Ascending aorta (tissue), 2 donors: Measurements from ENCODE around the gene SEZ6. TPM values are rescaled to one million over a fixed set of nuclear protein-coding genes. Genes with fewer than 3 reads are reported as not detected.

Source experiments
- DNase-seq, 2 donors: peaks; one replicate each; pipeline ENCODE4 v3.0.0-alpha.2; 2019; ENCODE audit warnings: low spot score in 2 of 2
- H3K27ac ChIP-seq, 2 donors: fragments of 200-600 bp; sonication (generic); one replicate each; pipeline ENCODE4 v1.5.1; 2016 to 2017; ENCODE audit warnings: mild to moderate bottlenecking in 1 of 2
- H3K27me3 ChIP-seq: fragments of 200-600 bp; sonication (generic); one replicate; pipeline ENCODE4 v1.5.1; 2017
- H3K36me3 ChIP-seq, 2 donors: fragments of 200-600 bp; sonication (generic); one replicate each; pipeline ENCODE4 v1.5.1; 2016
- H3K4me1 ChIP-seq, 2 donors: fragments of 200-600 bp; sonication (generic); one replicate each; pipeline ENCODE4 v1.5.1; 2016 to 2017; ENCODE audit warnings: mild to moderate bottlenecking in 1 of 2
- H3K4me3 ChIP-seq, 2 donors: fragments of 200-600 bp; sonication (generic); one replicate each; pipeline ENCODE4 v1.5.1; 2016 to 2017; ENCODE audit warnings: mild to moderate bottlenecking in 1 of 2
- H3K9me3 ChIP-seq, 2 donors: fragments of 200-600 bp; sonication (generic); one replicate each; pipeline ENCODE4 v1.5.1; 2016
- intact Hi-C: fragments of 100-400 bp; cut with DNase I; formaldehyde crosslinking; loops from one replicate; pipeline ENCODE4 v1.15.1; 2023
- total RNA-seq: library from RNA; depleted of rRNA; stranded (reverse); fragments of >200 nt; gene quantifications from one replicate; pipeline ENCODE4 v1.1.0, GENCODE V29; 2016
- TF ChIP-seq, protein P1 (sequence below), 3 experiments: fragments of 200-600 bp in 2 of 3; fragments of 450-650 bp in 1 of 3; sonication (generic) in 2 of 3; IDR thresholded peaks; one replicate each; pipeline ENCODE4 v1.5.1; 2016 to 2019; ENCODE audit warnings: antibody characterized with exemption in 3 of 3, mild to moderate bottlenecking in 1 of 3, moderate library complexity in 1 of 3

The SEZ6 gene
- total RNA-seq, 1 donor from 2014 or later, result not detected

DNA sequence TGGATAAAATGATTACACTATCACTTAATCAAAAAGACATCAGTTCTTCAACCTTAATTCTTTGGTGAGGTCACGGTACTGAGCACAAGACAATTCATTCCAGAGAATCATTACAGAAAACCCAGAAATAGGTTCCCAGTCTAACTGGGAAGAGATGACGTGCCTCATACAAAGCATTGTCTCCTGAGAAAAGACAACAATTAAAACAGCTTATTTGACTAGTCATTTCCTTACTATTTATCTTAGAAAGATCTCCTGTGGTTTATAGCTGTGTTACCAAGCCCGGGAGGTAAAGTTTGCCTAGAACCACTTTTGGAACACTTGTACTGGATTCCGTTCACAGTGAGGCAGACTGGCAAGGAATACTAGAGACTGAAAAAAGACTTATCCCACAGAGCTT, 59.6 kb downstream of the SEZ6 start:
- intact Hi-C loops, result no loop called here
- TF ChIP-seq, protein P1, sequence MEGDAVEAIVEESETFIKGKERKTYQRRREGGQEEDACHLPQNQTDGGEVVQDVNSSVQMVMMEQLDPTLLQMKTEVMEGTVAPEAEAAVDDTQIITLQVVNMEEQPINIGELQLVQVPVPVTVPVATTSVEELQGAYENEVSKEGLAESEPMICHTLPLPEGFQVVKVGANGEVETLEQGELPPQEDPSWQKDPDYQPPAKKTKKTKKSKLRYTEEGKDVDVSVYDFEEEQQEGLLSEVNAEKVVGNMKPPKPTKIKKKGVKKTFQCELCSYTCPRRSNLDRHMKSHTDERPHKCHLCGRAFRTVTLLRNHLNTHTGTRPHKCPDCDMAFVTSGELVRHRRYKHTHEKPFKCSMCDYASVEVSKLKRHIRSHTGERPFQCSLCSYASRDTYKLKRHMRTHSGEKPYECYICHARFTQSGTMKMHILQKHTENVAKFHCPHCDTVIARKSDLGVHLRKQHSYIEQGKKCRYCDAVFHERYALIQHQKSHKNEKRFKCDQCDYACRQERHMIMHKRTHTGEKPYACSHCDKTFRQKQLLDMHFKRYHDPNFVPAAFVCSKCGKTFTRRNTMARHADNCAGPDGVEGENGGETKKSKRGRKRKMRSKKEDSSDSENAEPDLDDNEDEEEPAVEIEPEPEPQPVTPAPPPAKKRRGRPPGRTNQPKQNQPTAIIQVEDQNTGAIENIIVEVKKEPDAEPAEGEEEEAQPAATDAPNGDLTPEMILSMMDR (IDR thresholded peaks at IDR 0.05), result no peak
- DNase-seq, result no peak
- Histone ChIP-seq H3K4me1 (peaks cover 9 to 43% of the 10 kb centered on the region in 2 donors), H3K9me3 (no peaks in the 10 kb centered on the region), H3K36me3 (no peaks in the 10 kb centered on the region), H3K4me3 (no peak overlapping the region), H3K27me3 (no peaks in the 10 kb centered on the region), H3K27ac (peak overlapping the region; percentile 29 to 99)

DNA sequence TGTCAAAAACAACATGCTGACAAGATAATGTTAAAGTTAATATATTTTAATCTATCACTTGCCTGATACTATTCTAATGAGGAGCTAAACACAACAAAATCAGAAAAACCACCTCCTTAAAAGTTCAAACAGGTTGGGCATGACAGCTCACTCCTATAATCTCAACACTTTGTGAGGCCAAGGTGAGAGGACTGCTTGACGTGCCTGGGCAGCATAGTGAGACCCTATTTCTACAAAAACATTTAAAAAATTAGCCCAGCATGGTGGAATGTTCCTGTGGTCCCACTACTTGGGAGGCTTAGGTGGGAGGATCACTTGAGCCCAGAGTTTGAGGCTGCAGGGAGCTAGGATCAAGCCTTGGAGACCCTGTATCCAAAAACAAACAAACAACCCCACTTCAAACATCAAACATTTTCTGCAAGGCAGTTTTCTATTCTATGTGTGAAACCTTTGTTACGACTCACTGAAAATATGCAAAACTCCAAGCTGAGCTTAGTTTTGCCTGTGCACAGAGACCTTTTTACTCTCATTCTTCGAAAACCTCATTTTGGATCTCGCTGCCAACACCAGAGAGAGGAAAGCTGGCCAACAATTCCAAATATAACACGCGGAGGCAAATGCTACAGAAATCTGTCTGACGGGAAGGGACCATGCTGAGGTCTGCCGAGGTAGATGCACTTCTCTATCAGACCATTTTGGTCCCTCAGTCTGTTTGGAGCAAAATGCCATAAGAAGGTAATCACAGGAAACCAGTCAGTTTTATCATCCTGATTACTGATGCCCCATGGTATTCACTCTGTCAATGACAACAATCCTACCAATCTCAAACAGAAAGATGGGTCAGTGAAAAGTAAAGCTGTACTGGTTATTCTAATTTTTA, 60.7 kb downstream of the SEZ6 start:
- intact Hi-C loops, result no loop called here
- Histone ChIP-seq H3K4me1 (peaks cover 9 to 51% of the 10 kb centered on the region in 2 donors), H3K9me3 (no peaks in the 10 kb centered on the region), H3K4me3 (no peak overlapping the region), H3K36me3 (no peaks in the 10 kb centered on the region), H3K27ac (peak overlapping the region; percentile 29 to 99), H3K27me3 (no peaks in the 10 kb centered on the region)
- no peak for DNase-seq
- TF ChIP-seq, protein P1 (IDR thresholded peaks at IDR 0.05), result no peak

DNA sequence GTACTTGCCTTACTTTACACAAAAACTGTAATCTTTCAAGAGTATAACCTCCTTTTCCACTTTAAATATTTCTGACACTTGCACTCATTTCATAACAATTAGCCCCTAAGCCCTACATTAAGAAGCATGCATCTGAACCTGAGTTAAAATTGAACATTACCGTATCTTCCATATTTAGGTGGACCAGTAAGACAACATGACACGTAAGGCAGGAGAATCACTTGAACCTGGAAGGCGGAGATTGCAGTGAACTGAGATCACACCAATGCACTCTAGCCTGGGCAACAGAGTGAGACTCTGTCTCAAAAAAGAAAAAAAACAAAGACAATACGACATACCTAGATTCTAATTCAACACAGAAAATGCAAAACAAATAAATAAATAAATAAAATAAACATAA, 61.5 kb downstream of the SEZ6 start:
- no peak overlapping the region for H3K4me3 ChIP-seq
- no peak overlapping the region for H3K27ac ChIP-seq
- H3K9me3 ChIP-seq, result no peaks in the 10 kb centered on the region
- H3K36me3 ChIP-seq, result no peaks in the 10 kb centered on the region
- peaks cover 9 to 51% of the 10 kb centered on the region in 2 donors for H3K4me1 ChIP-seq
- intact Hi-C loops, result no loop called here
- TF ChIP-seq, protein P1 (IDR thresholded peaks at IDR 0.05), result no peak
- DNase-seq, result no peak
- no peaks in the 10 kb centered on the region for H3K27me3 ChIP-seq

DNA sequence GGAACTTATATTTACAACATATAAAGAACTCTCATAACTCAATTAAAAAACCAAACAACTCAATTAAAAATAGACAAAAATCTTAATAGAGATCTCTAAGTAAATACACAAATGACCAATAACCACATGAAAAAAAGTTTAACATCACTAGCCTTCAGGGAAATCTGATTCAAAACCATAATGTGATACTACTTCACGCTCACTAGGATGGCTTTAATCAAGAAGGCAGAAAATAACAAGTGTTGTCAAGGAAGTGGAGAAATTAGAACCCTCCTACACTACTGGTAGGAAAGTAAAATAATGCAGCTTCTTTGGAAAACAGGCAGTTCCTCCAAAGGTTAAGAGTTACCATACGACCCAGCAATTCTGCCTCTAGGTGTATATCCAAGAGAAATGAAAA, 62.9 kb downstream of the SEZ6 start:
- TF ChIP-seq, protein P1 (IDR thresholded peaks at IDR 0.05), result no peak
- no peaks in the 10 kb centered on the region for H3K27me3 ChIP-seq
- intact Hi-C loops, result no loop called here
- no peaks in the 10 kb centered on the region for H3K9me3 ChIP-seq
- H3K27ac ChIP-seq, result no peak overlapping the region
- H3K4me1 ChIP-seq, result peaks cover 13 to 56% of the 10 kb centered on the region in 2 donors
- H3K36me3 ChIP-seq, result no peaks in the 10 kb centered on the region
- no peak for DNase-seq
- no peak overlapping the region for H3K4me3 ChIP-seq

DNA sequence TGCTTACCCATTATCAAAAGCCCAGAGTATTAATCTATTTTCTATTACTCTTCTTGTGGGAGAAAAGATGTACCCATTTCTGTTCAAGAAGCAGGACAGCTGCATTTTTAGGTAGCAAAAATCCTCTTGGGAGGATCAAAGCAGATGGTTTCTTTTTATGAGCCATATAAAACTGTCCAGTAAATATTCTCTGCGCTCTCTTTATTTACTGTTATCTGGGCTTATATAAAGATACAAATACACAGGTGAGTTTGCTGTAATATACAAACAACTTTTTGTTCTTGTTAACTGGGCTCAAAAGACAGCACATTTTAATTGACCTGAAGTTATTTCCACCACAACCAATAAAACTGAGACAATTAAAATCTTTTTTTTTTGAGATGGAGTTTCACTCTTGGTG, 64.6 kb downstream of the SEZ6 start:
- peaks cover 13 to 53% of the 10 kb centered on the region in 2 donors for H3K4me1 ChIP-seq

More for the DNA sequence above, 64.6 kb downstream of the SEZ6 start:
- Histone ChIP-seq H3K27ac (no peak overlapping the region), H3K9me3 (no peaks in the 10 kb centered on the region), H3K36me3 (no peaks in the 10 kb centered on the region), H3K4me3 (no peak overlapping the region), H3K27me3 (no peaks in the 10 kb centered on the region)
- no peak for DNase-seq
- intact Hi-C loops, result no loop called here
- TF ChIP-seq, protein P1 (IDR thresholded peaks at IDR 0.05), result no peak
